ENCODE data around the gene MAVS. TPM values are rescaled to one million over a fixed set of nuclear protein-coding genes. Genes with fewer than 3 reads are reported as not detected.

The MAVS gene
- total and polyA plus RNA-seq, 5 donors, result 28.5 to 32.6 (median 30.0) TPM

DNA sequence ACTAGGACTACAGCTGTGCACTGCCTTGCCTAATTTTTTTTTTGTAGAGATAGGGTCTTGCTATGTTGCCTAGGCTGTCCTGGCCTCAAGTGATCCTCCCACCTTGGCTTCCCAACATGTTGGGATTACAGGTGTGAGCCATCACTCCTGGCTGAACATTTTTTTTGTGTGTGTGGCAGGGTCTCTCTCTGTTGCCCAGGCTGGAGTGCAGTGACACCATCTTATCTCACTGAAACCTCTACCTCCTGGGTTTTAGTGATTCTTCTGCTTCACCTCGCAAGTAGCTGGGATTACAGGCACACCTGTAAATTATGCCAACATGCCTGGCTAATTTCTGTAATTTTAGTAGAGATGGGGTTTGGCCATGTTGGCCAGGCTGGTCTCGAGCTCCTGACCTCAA lies 67.8 kb downstream of the MAVS start:
- intact Hi-C loops (cut with DNase I), result no loop called here
- DNase-seq, result no peak
- ATAC-seq, result no peak
- 97% methylated on average over 2 of the region's 2 CpGs for WGBS
- Histone ChIP-seq H3K27me3 (ENCODE audit: control insufficient read depth, insufficient read depth) (no peaks in the 10 kb centered on the region), H3K27ac (ENCODE audit: low read length) (no peak overlapping the region), H3K4me1 (ENCODE audit: control insufficient read depth, insufficient read depth, low read length) (peaks cover 5% of the 10 kb centered on the region), H3K9me3 (ENCODE audit: control insufficient read depth, low read length) (no peaks in the 10 kb centered on the region), H3K4me3 (ENCODE audit: low read length) (no peak overlapping the region)

DNA sequence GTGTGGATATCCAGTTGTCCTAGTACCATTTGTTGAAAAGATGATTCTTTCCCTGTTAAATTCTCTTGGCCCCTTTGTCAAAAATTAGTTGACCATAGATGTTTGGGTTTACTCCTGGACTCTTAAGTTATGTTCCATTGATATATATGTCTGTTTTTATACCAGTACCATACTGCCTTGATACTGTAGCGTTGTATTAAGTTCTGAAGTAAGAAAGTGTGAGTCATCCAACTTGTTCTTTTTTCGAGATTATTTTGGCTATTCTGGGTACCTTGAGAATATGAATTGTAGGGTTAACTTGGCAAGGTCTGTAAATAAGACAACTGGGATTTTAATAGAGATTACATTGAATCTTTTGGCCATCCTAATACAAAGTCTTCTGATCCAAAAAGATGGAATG lies 69.1 kb downstream of the MAVS start:
- no peak overlapping the region for H3K27ac ChIP-seq (ENCODE audit: low read length)
- no peak overlapping the region for H3K4me3 ChIP-seq (ENCODE audit: low read length)
- ATAC-seq, result no peak
- no peaks in the 10 kb centered on the region for H3K9me3 ChIP-seq (ENCODE audit: control insufficient read depth, low read length)
- H3K27me3 ChIP-seq (ENCODE audit: control insufficient read depth, insufficient read depth), result no peaks in the 10 kb centered on the region
- H3K4me1 ChIP-seq (ENCODE audit: control insufficient read depth, insufficient read depth, low read length), result peaks cover 5% of the 10 kb centered on the region
- intact Hi-C loops (cut with DNase I), result no loop called here
- no peak for DNase-seq
- WGBS, result 62% methylated on average over 2 of the region's 2 CpGs

DNA sequence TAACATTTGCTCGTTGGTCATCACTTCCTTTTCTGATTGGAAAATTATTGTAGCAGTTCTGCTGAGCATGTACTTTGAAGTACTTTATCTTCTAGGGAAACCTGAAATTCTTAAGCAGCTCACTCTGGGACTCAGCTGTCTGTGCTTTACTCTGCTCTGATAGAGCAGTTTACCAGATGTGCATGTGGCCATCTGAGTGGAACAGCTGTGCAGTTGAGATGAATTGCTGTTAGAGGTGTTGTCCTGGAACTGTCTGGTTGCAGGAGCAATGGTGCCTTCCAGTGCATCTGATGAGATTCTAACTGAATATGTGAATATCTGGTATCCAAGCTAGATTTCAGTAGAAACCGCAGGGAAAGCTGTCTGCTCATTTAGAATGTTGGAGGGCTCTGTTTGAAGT lies 69.7 kb downstream of the MAVS start:
- Histone ChIP-seq H3K4me3 (ENCODE audit: low read length) (no peak overlapping the region), H3K27ac (ENCODE audit: low read length) (no peak overlapping the region), H3K27me3 (ENCODE audit: control insufficient read depth, insufficient read depth) (no peaks in the 10 kb centered on the region), H3K4me1 (ENCODE audit: control insufficient read depth, insufficient read depth, low read length) (peaks cover 5% of the 10 kb centered on the region), H3K9me3 (ENCODE audit: control insufficient read depth, low read length) (no peaks in the 10 kb centered on the region)
- intact Hi-C loops (cut with DNase I), result no loop called here
- no peak for DNase-seq
- ATAC-seq, result no peak
- WGBS, result 59% methylated on average over 2 of the region's 2 CpGs

DNA sequence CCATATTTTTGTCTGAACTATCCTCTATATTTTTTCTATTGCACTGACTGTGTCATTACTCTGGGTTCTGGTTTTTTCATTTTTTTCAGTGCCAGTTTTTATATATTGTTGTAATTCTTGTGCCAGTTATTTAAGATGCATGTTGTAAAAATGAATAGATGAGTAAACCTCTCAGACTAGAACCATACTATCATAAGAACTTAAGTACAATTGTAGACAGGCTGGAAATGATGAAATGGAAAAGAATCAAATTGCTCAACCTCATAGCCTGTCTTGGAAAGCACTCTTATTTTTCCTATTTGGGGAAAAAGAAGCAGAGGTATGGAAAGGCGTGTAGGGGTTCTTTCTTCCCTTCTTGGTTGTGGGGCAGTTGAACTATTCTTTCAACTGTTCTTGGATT lies 72.7 kb downstream of the MAVS start:
- peaks cover 10% of the 10 kb centered on the region for H3K4me1 ChIP-seq (ENCODE audit: control insufficient read depth, insufficient read depth, low read length)
- H3K9me3 ChIP-seq (ENCODE audit: control insufficient read depth, low read length), result no peaks in the 10 kb centered on the region
- H3K4me3 ChIP-seq (ENCODE audit: low read length), result no peak overlapping the region
- no peak overlapping the region for H3K27ac ChIP-seq (ENCODE audit: low read length)
- intact Hi-C loops (cut with DNase I), result no loop called here
- DNase-seq (no peak), ATAC-seq (no peak)
- 85% methylated on average over 1 of the region's 1 CpG for WGBS
- H3K27me3 ChIP-seq (ENCODE audit: control insufficient read depth, insufficient read depth), result no peaks in the 10 kb centered on the region

DNA sequence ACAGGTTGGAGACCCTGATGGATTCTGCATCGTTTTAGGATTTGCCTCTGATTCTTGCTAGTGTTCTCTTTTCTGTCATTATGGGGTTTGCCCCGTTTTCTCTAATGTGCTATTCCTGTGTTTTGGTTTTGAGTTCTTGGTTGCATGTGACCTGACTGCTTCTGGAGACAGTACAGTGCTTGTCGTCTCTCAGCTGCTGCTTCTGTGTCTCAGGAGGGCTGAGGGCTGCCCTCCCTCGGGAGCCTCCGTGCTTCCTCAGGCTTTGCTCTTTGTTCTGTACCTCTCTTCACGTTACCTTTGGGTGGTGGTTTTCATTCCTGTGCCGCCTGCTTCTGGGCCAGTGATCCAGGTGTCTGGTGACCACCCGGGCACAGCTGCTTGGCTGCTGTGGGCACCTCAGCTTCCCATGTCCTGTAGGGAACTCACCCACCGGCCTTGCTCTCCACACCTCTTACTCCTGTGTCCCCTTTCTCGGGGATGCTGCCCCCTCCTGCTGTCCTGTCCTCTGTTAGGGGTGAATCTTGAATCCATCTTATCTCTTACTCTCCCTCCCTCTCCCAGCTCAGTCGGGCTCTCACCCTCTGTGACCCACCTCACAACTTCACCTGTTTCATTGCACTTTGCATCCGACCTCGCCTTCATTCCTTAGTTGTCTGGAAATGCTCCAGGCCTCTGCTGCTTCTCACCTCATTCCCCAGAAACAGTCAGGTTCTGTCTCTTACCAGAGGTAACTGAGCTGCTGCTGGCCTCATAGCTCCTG lies 75.8 kb downstream of the MAVS start:
- H3K9me3 ChIP-seq (ENCODE audit: control insufficient read depth, low read length), result no peaks in the 10 kb centered on the region
- ATAC-seq (no peak), DNase-seq (no peak)
- 67% methylated on average over 13 of the region's 13 CpGs for WGBS
- H3K4me3 ChIP-seq (ENCODE audit: low read length), result no peak overlapping the region
- intact Hi-C loops (cut with DNase I), result no loop called here
- peaks cover 5% of the 10 kb centered on the region for H3K4me1 ChIP-seq (ENCODE audit: control insufficient read depth, insufficient read depth, low read length)
- no peaks in the 10 kb centered on the region for H3K27me3 ChIP-seq (ENCODE audit: control insufficient read depth, insufficient read depth)
- H3K27ac ChIP-seq (ENCODE audit: low read length), result no peak overlapping the region

DNA sequence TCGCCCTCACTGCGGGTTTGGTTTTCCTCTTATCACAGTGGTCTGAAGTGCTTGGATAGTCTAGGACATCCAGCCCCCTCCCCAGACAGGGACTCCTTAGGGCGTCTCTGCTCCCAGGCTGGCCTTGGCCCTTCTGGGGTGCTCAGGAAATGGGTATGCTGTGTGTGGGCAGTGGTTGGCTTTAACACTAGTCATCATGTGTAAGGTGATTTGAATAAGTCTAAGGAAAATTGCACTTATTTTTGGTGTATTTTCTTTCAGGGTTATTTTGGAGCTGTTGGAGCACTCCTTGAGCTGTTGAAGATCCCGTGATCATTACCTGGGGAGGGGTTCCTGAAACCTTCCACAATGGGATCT lies 76.3 kb downstream of the MAVS start:
- Histone ChIP-seq H3K27me3 (ENCODE audit: control insufficient read depth, insufficient read depth) (no peaks in the 10 kb centered on the region), H3K9me3 (ENCODE audit: control insufficient read depth, low read length) (no peaks in the 10 kb centered on the region), H3K4me1 (ENCODE audit: control insufficient read depth, insufficient read depth, low read length) (peaks cover 8% of the 10 kb centered on the region), H3K4me3 (ENCODE audit: low read length) (no peak overlapping the region), H3K27ac (ENCODE audit: low read length) (no peak overlapping the region)
- intact Hi-C loops (cut with DNase I), result no loop called here
- no peak for DNase-seq
- WGBS, result 75% methylated on average over 4 of the region's 4 CpGs
- ATAC-seq, result no peak

DNA sequence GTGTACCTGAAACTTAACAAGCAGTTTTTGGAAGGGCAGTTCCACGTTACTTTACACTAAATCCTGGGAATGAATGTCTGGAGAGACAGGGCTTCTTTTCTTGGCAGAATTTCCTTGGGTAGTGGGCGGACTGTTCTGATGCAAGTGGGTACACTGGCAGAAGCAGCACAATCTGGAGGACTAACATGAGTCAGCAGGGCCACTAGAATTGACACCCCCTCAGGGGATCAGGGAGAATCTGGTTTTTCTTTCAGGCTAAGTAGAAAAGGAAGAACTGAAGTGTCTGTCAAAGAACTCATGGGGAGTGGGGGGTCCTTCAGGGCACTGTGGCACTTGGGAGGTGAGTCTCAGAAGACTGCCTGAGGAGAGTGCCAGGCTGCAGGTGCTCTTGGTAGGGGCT lies 77.2 kb downstream of the MAVS start:
- WGBS, result 69% methylated on average over 2 of the region's 2 CpGs
- H3K9me3 ChIP-seq (ENCODE audit: control insufficient read depth, low read length), result no peaks in the 10 kb centered on the region
- peaks cover 10% of the 10 kb centered on the region for H3K4me1 ChIP-seq (ENCODE audit: control insufficient read depth, insufficient read depth, low read length)
- ATAC-seq (no peak), DNase-seq (no peak)
- H3K4me3 ChIP-seq (ENCODE audit: low read length), result no peak overlapping the region
- intact Hi-C loops (cut with DNase I), result no loop called here
- no peaks in the 10 kb centered on the region for H3K27me3 ChIP-seq (ENCODE audit: control insufficient read depth, insufficient read depth)
- no peak overlapping the region for H3K27ac ChIP-seq (ENCODE audit: low read length)

DNA sequence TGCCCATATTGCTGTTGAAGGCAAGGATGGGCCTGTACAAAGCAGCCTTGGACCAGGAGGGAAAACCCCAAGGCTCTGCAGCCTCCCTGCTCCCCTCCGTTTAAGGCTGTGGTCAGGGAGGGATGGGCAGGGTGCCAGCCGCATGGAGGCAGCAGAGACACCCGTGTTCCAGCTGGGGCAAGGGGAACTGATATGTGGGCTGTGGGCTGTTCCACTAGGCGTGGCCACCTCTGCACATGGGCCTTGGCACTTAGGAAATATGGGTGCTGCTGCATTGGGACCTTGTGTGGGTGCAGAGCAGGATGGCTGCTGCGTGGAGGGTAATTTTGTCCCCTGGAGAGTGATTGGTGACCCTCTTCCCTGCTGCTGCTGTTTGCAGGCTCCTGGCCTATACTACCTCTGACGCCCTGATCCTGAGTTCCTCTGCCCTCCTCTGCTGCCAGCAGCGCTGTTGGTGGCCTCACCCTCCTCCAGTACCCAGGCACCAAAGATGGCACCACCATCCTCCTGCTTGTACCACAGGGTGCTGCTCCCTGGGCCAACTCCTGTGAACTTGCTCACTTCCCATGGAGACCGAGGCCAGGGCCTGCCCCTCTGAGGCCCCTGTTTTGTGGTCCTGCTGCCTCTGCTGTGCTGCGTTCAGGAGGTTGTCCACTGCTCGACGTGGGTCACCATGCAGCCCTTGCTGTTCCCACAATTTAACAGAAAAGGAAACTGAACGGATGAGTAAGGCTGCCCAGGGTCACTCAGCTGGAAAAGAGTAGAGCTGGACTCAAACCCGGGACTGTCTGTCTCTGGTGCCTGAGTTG lies 77.9 kb downstream of the MAVS start:
- H3K9me3 ChIP-seq (ENCODE audit: control insufficient read depth, low read length), result no peaks in the 10 kb centered on the region
- peaks cover 14% of the 10 kb centered on the region for H3K4me1 ChIP-seq (ENCODE audit: control insufficient read depth, insufficient read depth, low read length)
- H3K27me3 ChIP-seq (ENCODE audit: control insufficient read depth, insufficient read depth), result no peaks in the 10 kb centered on the region
- ATAC-seq, result peak; percentile 20 to 30
- H3K4me3 ChIP-seq (ENCODE audit: low read length), result no peak overlapping the region
- peak; percentile 45 to 83 (median 76) for DNase-seq
- no peak overlapping the region for H3K27ac ChIP-seq (ENCODE audit: low read length)
- WGBS, result 64% methylated on average over 13 of the region's 13 CpGs
- intact Hi-C loops (cut with DNase I), result no loop called here

- Histone ChIP-seq H3K4me1 (ENCODE audit: control insufficient read depth, insufficient read depth, low read length) (peaks cover 14% of the 10 kb centered on the region), H3K27me3 (ENCODE audit: control insufficient read depth, insufficient read depth) (no peaks in the 10 kb centered on the region), H3K4me3 (ENCODE audit: low read length) (no peak overlapping the region), H3K27ac (ENCODE audit: low read length) (no peak overlapping the region), H3K9me3 (ENCODE audit: control insufficient read depth, low read length) (no peaks in the 10 kb centered on the region)
- DNase-seq (no peak), ATAC-seq (no peak)
- intact Hi-C loops (cut with DNase I), result no loop called here
- 91% methylated on average over 11 of the region's 11 CpGs for WGBS
Observed at GRCh38 chr20:3925113-3925695, 78.6 kb downstream of the MAVS start.

Measured in right cardiac atrium (tissue), 5 donors.